ENCODE results near the gene GLS.

- TF ChIP-seq TAF1 (IDR thresholded peaks at IDR 0.05; ENCODE audit: borderline replicate concordance, low read depth, low read length) = no peak
- no peak for TF ChIP-seq POLR2A (IDR thresholded peaks at IDR 0.05; ENCODE audit: low read depth, low read length)
- no peak for TF ChIP-seq POLR2AphosphoS5 (IDR thresholded peaks at IDR 0.05; ENCODE audit: low read depth, low read length)
Observed at GRCh38 chr2:191013682-191013931, 133.0 kb downstream of the GLS start.
